ENCODE data around the gene ZNF488.

Gene ZNF488

DNA sequence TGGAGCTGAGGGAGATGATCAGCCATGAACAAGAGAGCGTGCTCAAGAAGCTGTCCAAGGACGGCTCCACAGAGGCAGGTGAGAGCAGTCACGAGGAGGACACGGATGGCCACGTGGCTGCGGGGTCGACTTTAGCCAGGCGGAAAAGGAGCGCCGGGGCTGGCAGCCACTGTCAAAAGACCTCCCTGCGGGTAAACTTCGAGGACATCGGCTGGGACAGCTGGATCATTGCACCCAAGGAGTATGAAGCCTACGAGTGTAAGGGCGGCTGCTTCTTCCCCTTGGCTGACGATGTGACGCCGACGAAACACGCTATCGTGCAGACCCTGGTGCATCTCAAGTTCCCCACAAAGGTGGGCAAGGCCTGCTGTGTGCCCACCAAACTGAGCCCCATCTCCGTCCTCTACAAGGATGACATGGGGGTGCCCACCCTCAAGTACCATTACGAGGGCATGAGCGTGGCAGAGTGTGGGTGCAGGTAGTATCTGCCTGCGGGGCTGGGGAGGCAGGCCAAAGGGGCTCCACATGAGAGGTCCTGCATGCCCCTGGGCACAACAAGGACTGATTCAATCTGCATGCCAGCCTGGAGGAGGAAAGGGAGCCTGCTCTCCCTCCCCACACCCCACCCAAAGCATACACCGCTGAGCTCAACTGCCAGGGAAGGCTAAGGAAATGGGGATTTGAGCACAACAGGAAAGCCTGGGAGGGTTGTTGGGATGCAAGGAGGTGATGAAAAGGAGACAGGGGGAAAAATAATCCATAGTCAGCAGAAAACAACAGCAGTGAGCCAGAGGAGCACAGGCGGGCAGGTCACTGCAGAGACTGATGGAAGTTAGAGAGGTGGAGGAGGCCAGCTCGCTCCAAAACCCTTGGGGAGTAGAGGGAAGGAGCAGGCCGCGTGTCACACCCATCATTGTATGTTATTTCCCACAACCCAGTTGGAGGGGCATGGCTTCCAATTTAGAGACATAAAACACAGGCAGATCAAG, 58.5 kb downstream of the ZNF488 start:
- no peak for DNase-seq (ENCODE audit: insufficient read length, low spot score)
- FAIRE-seq = no peak
- no peak for TF ChIP-seq POLR2A (IDR thresholded peaks at IDR 0.05; ENCODE audit: low read depth, low read length)

- FAIRE-seq (no peak), DNase-seq (ENCODE audit: insufficient read length, low spot score) (no peak)
- no peak for TF ChIP-seq POLR2A (IDR thresholded peaks at IDR 0.05; ENCODE audit: low read depth, low read length)
Observed at GRCh38 chr10:47323636-47324296, 60.3 kb downstream of the ZNF488 start.

DNA sequence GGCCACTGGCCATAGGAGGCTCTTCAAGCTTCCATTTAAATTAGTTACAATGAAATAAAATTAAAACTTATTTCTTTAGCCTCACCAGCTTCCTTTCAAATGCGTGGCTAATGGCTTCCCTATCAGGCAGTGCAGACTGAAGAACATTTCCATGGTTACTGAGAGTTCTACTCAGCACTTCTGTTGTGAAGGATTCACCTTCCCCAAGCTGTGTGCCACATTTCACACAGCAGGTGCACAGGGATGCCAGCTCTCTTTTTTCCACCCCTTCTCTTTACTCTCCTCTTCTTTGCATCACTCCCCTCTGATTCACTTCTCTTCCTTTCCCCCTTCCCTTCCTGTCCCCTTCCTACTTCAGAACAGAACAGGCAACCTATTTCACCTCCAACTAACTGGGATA, 61.0 kb downstream of the ZNF488 start:
- DNase-seq (ENCODE audit: insufficient read length, low spot score) = no peak
- no peak for FAIRE-seq
- no peak for TF ChIP-seq POLR2A (IDR thresholded peaks at IDR 0.05; ENCODE audit: low read depth, low read length)

DNA sequence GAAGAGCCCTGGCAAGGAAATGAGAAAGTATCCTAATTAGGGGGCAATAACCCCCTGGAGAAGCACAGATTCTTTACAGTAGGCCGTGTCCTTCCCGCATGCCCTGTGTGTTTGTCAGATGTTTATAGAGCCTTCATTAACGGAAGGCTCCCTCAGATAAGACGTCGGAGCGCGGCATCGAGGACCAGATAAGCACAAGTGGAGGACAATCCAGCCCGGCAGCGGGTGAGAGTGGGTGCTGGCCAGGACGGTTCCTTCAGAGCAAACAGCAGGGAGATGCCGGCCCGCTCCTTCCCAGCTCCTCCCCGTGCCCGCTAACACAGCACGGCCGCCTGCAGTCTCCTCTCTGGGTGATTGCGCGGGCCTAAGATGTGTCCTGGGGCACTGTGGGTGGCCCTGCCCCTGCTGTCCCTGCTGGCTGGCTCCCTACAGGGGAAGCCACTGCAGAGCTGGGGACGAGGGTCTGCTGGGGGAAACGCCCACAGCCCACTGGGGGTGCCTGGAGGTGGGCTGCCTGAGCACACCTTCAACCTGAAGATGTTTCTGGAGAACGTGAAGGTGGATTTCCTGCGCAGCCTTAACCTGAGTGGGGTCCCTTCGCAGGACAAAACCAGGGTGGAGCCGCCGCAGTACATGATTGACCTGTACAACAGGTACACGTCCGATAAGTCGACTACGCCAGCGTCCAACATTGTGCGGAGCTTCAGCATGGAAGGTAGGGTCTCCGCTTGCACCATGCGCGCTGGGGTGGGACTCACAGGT, 61.6 kb downstream of the ZNF488 start, which contains the start of gene GDF2:
TSS of gene GDF2 (plus strand) at position 155 of the 762 bp plus-strand sequence. CDS start at position 370, 215 bp downstream.
- TF ChIP-seq POLR2A (IDR thresholded peaks at IDR 0.05; ENCODE audit: low read depth, low read length) = no peak
- DNase-seq (ENCODE audit: insufficient read length, low spot score) (no peak), FAIRE-seq (no peak)

GRCh38 chr10:47321521-47322195, 62.4 kb downstream of the ZNF488 start:
- FAIRE-seq (no peak), DNase-seq (ENCODE audit: insufficient read length, low spot score) (no peak)
- TF ChIP-seq POLR2A (IDR thresholded peaks at IDR 0.05; ENCODE audit: low read depth, low read length) = no peak

DNA sequence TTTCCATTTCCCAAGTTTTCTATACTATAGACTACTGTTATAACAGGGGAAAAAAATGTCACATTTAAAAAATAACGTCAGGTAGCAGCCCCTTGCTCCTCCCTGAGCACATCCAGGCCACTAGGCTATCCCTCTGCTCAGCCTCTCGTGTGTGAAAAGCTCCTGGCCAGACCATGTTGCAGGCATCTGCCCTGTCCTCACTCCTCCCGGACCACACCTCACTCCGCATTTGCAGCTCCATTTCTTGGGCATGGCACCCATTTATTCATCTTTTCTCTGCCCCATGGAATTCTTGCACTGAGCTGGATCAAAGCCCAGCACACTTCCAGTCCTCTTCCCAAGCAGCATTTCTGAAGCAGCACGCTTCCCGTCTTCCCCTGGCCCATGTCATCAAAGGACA, 63.3 kb downstream of the ZNF488 start:
- DNase-seq (ENCODE audit: insufficient read length, low spot score) (no peak), FAIRE-seq (no peak)
- TF ChIP-seq POLR2A (IDR thresholded peaks at IDR 0.05; ENCODE audit: low read depth, low read length) = no peak

- no peak for FAIRE-seq
- no peak for DNase-seq (ENCODE audit: insufficient read length, low spot score)
- no peak for TF ChIP-seq POLR2A (IDR thresholded peaks at IDR 0.05; ENCODE audit: low read depth, low read length)
Observed at GRCh38 chr10:47319784-47320183, 64.3 kb downstream of the ZNF488 start.

DNA sequence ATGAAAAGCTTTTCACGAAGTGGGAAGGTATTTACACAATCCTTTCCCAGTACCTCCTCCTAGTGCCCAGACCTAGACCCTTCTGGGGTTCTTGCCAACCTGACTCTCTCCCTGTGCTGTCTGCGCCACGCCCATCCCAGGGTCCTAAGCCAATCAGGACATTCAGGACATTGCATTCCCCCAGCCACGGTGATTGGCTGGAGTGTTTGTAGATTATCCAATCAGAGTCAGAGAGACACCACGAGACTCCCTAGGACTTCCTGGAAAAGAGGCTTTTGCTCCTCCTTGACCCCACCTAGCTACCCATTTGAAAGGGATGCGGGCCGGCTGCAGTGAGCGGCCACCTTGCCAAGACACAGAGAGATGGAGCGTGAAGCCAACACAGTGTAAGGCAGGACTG, 65.4 kb downstream of the ZNF488 start:
- FAIRE-seq = no peak
- no peak for TF ChIP-seq POLR2A (IDR thresholded peaks at IDR 0.05; ENCODE audit: low read depth, low read length)
- no peak for DNase-seq (ENCODE audit: insufficient read length, low spot score)

- no peak for DNase-seq (ENCODE audit: insufficient read length, low spot score)
- no peak for FAIRE-seq
- no peak for TF ChIP-seq POLR2A (IDR thresholded peaks at IDR 0.05; ENCODE audit: low read depth, low read length)
Observed at GRCh38 chr10:47317251-47317650, 66.8 kb downstream of the ZNF488 start.

DNA sequence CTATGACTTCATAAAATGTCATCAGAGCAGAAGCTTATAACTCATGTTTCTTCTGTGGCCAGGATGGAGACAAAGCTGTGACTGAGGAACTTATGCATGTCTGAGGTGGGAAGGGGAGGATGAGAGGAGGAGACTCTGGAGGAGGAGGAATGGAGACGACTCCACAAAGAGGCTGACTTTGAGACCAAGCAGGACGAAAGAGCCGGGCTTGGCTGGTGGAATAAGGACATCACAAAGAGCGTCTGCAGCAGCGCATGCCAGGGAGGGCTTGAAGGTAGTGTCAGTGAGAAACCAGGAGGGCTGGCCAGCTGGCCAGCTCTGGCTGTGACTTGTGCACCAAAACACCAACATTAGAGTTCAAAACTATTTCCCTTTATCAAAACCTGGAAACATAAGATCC, 68.0 kb downstream of the ZNF488 start:
- FAIRE-seq = no peak
- DNase-seq (ENCODE audit: insufficient read length, low spot score) = no peak
- no peak for TF ChIP-seq POLR2A (IDR thresholded peaks at IDR 0.05; ENCODE audit: low read depth, low read length)
